H1 (cell line): Measurements from ENCODE around the gene PTMA. TPM values are rescaled to one million over a fixed set of nuclear protein-coding genes. Genes with fewer than 3 reads are reported as not detected.

Experiments
- CTCF ChIA-PET: fragments of 300-600 bp; sonication (Branson Sonifier 250); formaldehyde crosslinking; loops from one replicate; lab custom pipeline; 2021; ENCODE audit not compliant: partially characterized antibody; lab: Charles Lee
- POLR2A ChIA-PET: fragments of 300-600 bp; sonication (Branson Sonifier 250); formaldehyde crosslinking; loops from one replicate; lab custom pipeline; 2021; ENCODE audit warnings: inconsistent platforms; ENCODE audit not compliant: partially characterized antibody; lab: Charles Lee
- DNase-seq, 2 experiments: peaks; one replicate each; pipeline versions ENCODE4 v3.0.0 to v3.0.0-alpha.2; 2010 to 2022; ENCODE audit warnings: low spot score in 2 of 2, low read depth in 1 of 2, mixed read lengths in 1 of 2
- FAIRE-seq: peaks from 2 replicates; lab custom pipeline; 2011; peaks lifted over from hg19 to GRCh38; lab: Jason Lieb, UNC
- H2AFZ ChIP-seq: 2 replicates; pipeline ENCODE4 v1.8.1; 2012; ENCODE audit warnings: low read length, inconsistent platforms
- H2AK5ac ChIP-seq: 2 replicates; pipeline ENCODE4 v1.6.1; 2013; ENCODE audit warnings: low read depth, low read length
- H2BK120ac ChIP-seq: replicated peaks from 2 replicates; pipeline ENCODE3; 2013; ENCODE audit warnings: low read depth, low read length, inconsistent platforms
- H2BK12ac ChIP-seq: 2 replicates; pipeline ENCODE4 v1.6.1; 2013; ENCODE audit warnings: low read depth, low read length
- H2BK15ac ChIP-seq: 2 replicates; pipeline ENCODE4 v1.6.1; 2013; ENCODE audit warnings: low read length
- H2BK20ac ChIP-seq: 2 replicates; pipeline ENCODE4 v1.6.1; 2013; ENCODE audit warnings: low read length
- H2BK5ac ChIP-seq: 2 replicates; pipeline ENCODE4 v1.6.1; 2013; ENCODE audit warnings: low read depth, low read length
- H3K14ac ChIP-seq: 2 replicates; pipeline ENCODE4 v1.6.1; 2013; ENCODE audit warnings: inconsistent platforms; ENCODE audit not compliant: insufficient read length
- H3K18ac ChIP-seq: 2 replicates; pipeline ENCODE4 v1.6.1; 2013; ENCODE audit warnings: low read length; ENCODE audit errors: extremely low read depth
- H3K23ac ChIP-seq: 2 replicates; pipeline ENCODE4 v1.6.1; 2013; ENCODE audit warnings: inconsistent platforms; ENCODE audit not compliant: insufficient read length
- H3K23me2 ChIP-seq: 2 replicates; pipeline ENCODE4 v1.6.1; 2013; ENCODE audit warnings: low read depth, low read length
- H3K27ac ChIP-seq: 2 replicates; pipeline ENCODE4 v1.6.1; 2011; ENCODE audit warnings: low read depth, low read length, inconsistent platforms
- H3K27me3 ChIP-seq, 4 experiments: replicated peaks in 1 of 4; 1 replicate in 1 of 4; 2 replicates in 3 of 4; pipeline versions ENCODE4 v1.6.1 to v1.8.1; 2011 to 2013; ENCODE audit warnings: low read length in 3 of 4, mild to moderate bottlenecking in 3 of 4, inconsistent platforms in 2 of 4, mixed read lengths in 2 of 4, moderate library complexity in 1 of 4; ENCODE audit not compliant: control insufficient read depth in 3 of 4, insufficient read depth in 3 of 4; ENCODE audit errors: extremely low read depth in 1 of 4
- H3K36me3 ChIP-seq, 4 experiments: 2 replicates each; pipeline versions ENCODE4 v1.6.1 to v1.8.1; 2011 to 2013; ENCODE audit warnings: mild to moderate bottlenecking in 4 of 4, low read length in 3 of 4, moderate library complexity in 2 of 4, control low read depth in 1 of 4, inconsistent platforms in 1 of 4; ENCODE audit not compliant: insufficient read depth in 4 of 4, control insufficient read depth in 2 of 4
- H3K4ac ChIP-seq: replicated peaks from 2 replicates; pipeline ENCODE3; 2013; ENCODE audit warnings: low read length, low read depth, mixed read lengths, inconsistent platforms; ENCODE audit not compliant: insufficient read length
- H3K4me1 ChIP-seq, 4 experiments: replicated peaks in 1 of 4; 1 replicate in 1 of 4; 2 replicates in 3 of 4; pipeline versions ENCODE4 v1.6.1 to v1.8.1; 2011 to 2013; ENCODE audit warnings: low read length in 3 of 4, inconsistent platforms in 2 of 4, mixed read lengths in 1 of 4; ENCODE audit not compliant: insufficient read depth in 4 of 4, control insufficient read depth in 3 of 4
- H3K4me2 ChIP-seq, 2 experiments: 2 replicates each; pipeline versions ENCODE4 v1.6.1 to v1.8.1; 2011 to 2013; ENCODE audit warnings: low read depth in 2 of 2, low read length in 2 of 2, control low read depth in 1 of 2, inconsistent platforms in 1 of 2, mild to moderate bottlenecking in 1 of 2; ENCODE audit not compliant: insufficient read depth in 1 of 2
- H3K4me3 ChIP-seq, 4 experiments: fragments of 200-600, 300-600 bp in 1 of 4; sonication (generic), shearing (Covaris generic), sonication (Bioruptor Twin) in 1 of 4; 2 replicates each; pipeline versions ENCODE4 v1.5.1 to v1.8.1; 2011 to 2016; ENCODE audit warnings: low read length in 4 of 4, low read depth in 3 of 4, control low read depth in 2 of 4, inconsistent platforms in 2 of 4, mild to moderate bottlenecking in 2 of 4, mixed read lengths in 1 of 4, moderate library complexity in 1 of 4; ENCODE audit not compliant: insufficient read depth in 2 of 4; ENCODE audit errors: extremely low read depth in 1 of 4
- H3K56ac ChIP-seq: replicated peaks from 2 replicates; pipeline ENCODE3; 2013; ENCODE audit warnings: low read depth, mild to moderate bottlenecking, mixed read lengths, low read length, inconsistent platforms; ENCODE audit not compliant: insufficient read length
- H3K79me1 ChIP-seq: 2 replicates; pipeline ENCODE4 v1.6.1; 2013; ENCODE audit warnings: low read depth, low read length, control low read depth
- H3K79me2 ChIP-seq, 2 experiments: 2 replicates each; pipeline versions ENCODE4 v1.6.1 to v1.8.1; 2012 to 2013; ENCODE audit warnings: low read length in 2 of 2, mild to moderate bottlenecking in 2 of 2, inconsistent platforms in 1 of 2; ENCODE audit not compliant: insufficient read depth in 2 of 2, control insufficient read depth in 1 of 2
- H3K9ac ChIP-seq, 4 experiments: replicated peaks in 1 of 4; 1 replicate in 1 of 4; 2 replicates in 3 of 4; pipeline versions ENCODE4 v1.6.1 to v1.8.1; 2011 to 2013; ENCODE audit warnings: low read depth in 3 of 4, low read length in 3 of 4, control low read depth in 2 of 4, mild to moderate bottlenecking in 2 of 4, moderate library complexity in 2 of 4, inconsistent platforms in 1 of 4; ENCODE audit errors: extremely low read depth in 1 of 4
- H3K9me3 ChIP-seq, 2 experiments: 2 replicates each; pipeline versions ENCODE4 v1.6.1 to v1.8.1; 2012 to 2013; ENCODE audit warnings: mild to moderate bottlenecking in 2 of 2, moderate library complexity in 2 of 2, control low read depth in 1 of 2, inconsistent platforms in 1 of 2, low read depth in 1 of 2, low read length in 1 of 2, mixed read lengths in 1 of 2; ENCODE audit not compliant: insufficient read depth in 2 of 2
- H4K20me1 ChIP-seq, 2 experiments: replicated peaks in 1 of 2; 2 replicates each; pipeline versions ENCODE3 to v1.8.1; 2011 to 2013; ENCODE audit warnings: inconsistent platforms in 2 of 2, low read length in 2 of 2, mild to moderate bottlenecking in 1 of 2; ENCODE audit not compliant: insufficient read depth in 2 of 2, control insufficient read depth in 1 of 2
- H4K5ac ChIP-seq: 2 replicates; pipeline ENCODE4 v1.6.1; 2013; ENCODE audit warnings: low read length, low read depth, mixed read lengths, inconsistent platforms; ENCODE audit not compliant: insufficient read length
- H4K8ac ChIP-seq: 2 replicates; pipeline ENCODE4 v1.8.0; 2013; ENCODE audit warnings: mild to moderate bottlenecking, moderate library complexity, low read length, inconsistent platforms; ENCODE audit not compliant: insufficient read depth; ENCODE audit errors: extremely low read depth
- H4K91ac ChIP-seq: replicated peaks from 2 replicates; pipeline ENCODE3; 2013; ENCODE audit warnings: low read length, mixed read lengths, inconsistent platforms; ENCODE audit not compliant: insufficient read length
- SIRT6 ChIP-seq: IDR thresholded peaks from one replicate; pipeline ENCODE4 v1.7.1; 2012; ENCODE audit warnings: low read length, inconsistent platforms
- YY1 ChIP-seq: IDR thresholded peaks from 2 replicates; pipeline ENCODE4 v1.6.1; 2011; ENCODE audit warnings: low read depth, mild to moderate bottlenecking, low read length
- WGBS, 2 experiments: shearing (Covaris generic) in 1 of 2; methylation state at CpG; one replicate each; pipeline versions ENCODE4 v1.1.6 to v1.1.7; 2013 to 2015; ENCODE audit warnings: low lambda C conversion rate in 2 of 2, mixed read lengths in 2 of 2, inconsistent platforms in 1 of 2, low coverage in 1 of 2, missing lambda C conversion rate in 1 of 2; ENCODE audit not compliant: insufficient replicate concordance in 2 of 2, insufficient coverage in 1 of 2, insufficient read length in 1 of 2; ENCODE audit errors: extremely low coverage in 1 of 2, missing lambda C conversion rate in 1 of 2; 5-methylcytosine and 5-hydroxymethylcytosine counted together
- polyA plus RNA-seq, 7 experiments: library from polyadenylated mRNA; depleted of rRNA in 3 of 7; stranded (reverse) in 5 of 7; unstranded in 2 of 7; fragments of >200 nt in 5 of 7; fragments of 200-250 nt in 2 of 7; gene quantifications; 1 replicate in 5 of 7; 2 replicates in 1 of 7; 4 replicates in 1 of 7; pipeline versions ENCODE4 v1.2.1 to v1.2.3, GENCODE V29; 2011 to 2013; ENCODE audit warnings: missing spikeins in 2 of 7, mixed read lengths in 2 of 7
- total RNA-seq: library from RNA; stranded (reverse); fragmentation: NEBNext Ultra II Directional; extraction: Animal tissue kit (Norgen Biotek cat#: 25700); gene quantifications from 2 replicates; pipeline ENCODE4 v1.2.1, GENCODE V29; 2021

Gene PTMA
- total and polyA plus RNA-seq, 2 of the 8 experiments (the other 6 are each of a cell fraction or from before 2014, with no cell fraction given) = 683 to 2,680 TPM

DNA sequence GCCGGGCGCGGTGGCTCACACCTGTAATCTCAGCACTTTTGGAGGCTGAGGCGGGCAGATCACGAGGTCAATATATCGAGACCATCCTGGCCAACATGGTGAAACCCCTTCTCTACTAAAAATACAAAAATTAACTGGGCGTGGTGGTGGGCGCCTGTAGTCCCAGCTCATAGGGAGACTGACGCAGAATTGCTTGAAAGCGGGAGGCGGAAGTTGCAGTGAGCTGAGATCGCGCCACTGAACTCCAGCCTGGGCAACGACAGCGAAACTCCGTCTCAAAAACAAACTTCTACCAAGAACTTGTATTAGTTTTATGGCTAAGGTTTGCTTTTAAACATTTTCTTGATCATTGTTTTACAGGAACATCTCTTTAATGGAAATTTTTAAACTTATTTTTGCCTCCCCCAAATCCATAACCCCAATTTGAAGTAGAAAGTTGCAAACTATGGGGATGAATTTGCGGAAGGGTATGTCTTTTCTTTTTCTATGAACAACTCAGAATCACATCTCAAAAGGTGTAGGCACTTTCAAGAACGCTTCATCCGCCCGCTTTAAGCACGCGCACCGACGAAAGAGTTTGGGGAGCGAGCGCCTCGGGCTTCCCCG, 46.8 kb upstream of the PTMA start:
- DNase-seq (no peak), FAIRE-seq (no peak)
- H3K9ac ChIP-seq = peak overlapping the region; percentile 66 to 92 (median 90); a peak in 6 of 7 replicates
- H2BK20ac ChIP-seq = no peak overlapping the region; the same call in 1 of the 2 replicates
- peaks cover 0 to 20% (median 6%) of the 10 kb centered on the region in 4 experiments; a peak in 6 of 7 replicates for H3K4me1 ChIP-seq
- no peaks in the 10 kb centered on the region; a peak in 1 of 4 replicates for H3K9me3 ChIP-seq
- no peaks in the 10 kb centered on the region for H3K79me1 ChIP-seq
- H4K8ac ChIP-seq = peak overlapping the region; percentile 100
- peak overlapping the region; percentile 62; the same call in 1 of the 2 replicates for H2BK12ac ChIP-seq
- peak overlapping the region; percentile 75 for H4K91ac ChIP-seq
- WGBS, 2 experiments = 60% methylated on average over 28 of the region's 28 CpGs; no CpG with 5 or more reads in 1 of the 2 experiments
- 0 out of 2 replicates have a peak overlapping the region, but pooled peaks have one; percentile 14 for H2AK5ac ChIP-seq
- peak overlapping the region; percentile 14 to 54 (median 24); a peak in 6 of 8 replicates for H3K4me3 ChIP-seq
- H3K27ac ChIP-seq = peak overlapping the region; percentile 95; the same call in 1 of the 2 replicates
- H3K18ac ChIP-seq = peak overlapping the region; percentile 91
- peaks cover 0 to 10% (median 3%) of the 10 kb centered on the region in 4 experiments; a peak in 5 of 7 replicates for H3K27me3 ChIP-seq
- H3K4me2 ChIP-seq = peak overlapping the region; percentile 25 to 70
- no peak overlapping the region for H2AFZ ChIP-seq
- peak overlapping the region; percentile 32 for H2BK5ac ChIP-seq
- no peak for TF ChIP-seq SIRT6
- no peak for TF ChIP-seq YY1
- H3K79me2 ChIP-seq = no peaks in the 10 kb centered on the region
- peak overlapping the region; percentile 8 for H3K56ac ChIP-seq
- H2BK15ac ChIP-seq = no peak overlapping the region; the same call in 1 of the 2 replicates
- H2BK120ac ChIP-seq = no peak overlapping the region
- CTCF ChIA-PET = interaction anchor here (1.4 to 11.3 kb wide), 6 partner anchors 9 to 239 kb away, joined by 3 to 148 read pairs (median 6); no protein-coding TSS in a partner anchor
- no peak overlapping the region for H3K23ac ChIP-seq
- H3K4ac ChIP-seq = no peak overlapping the region
- POLR2A ChIA-PET = interaction anchor here (0.9 to 7.3 kb wide), 18 partner anchors 9 to 197 kb away, joined by 3 to 100 read pairs (median 5); partner anchors contain the start of genes NCL and PTMA
- H3K14ac ChIP-seq = no peak overlapping the region
- peak overlapping the region; percentile 41 for H4K5ac ChIP-seq
- H3K36me3 ChIP-seq = no peaks in the 10 kb centered on the region
- peaks cover 2% of the 10 kb centered on the region; the same call in 1 of the 2 replicates for H3K23me2 ChIP-seq
- H4K20me1 ChIP-seq = no peaks in the 10 kb centered on the region
